ENCODE measurements around the gene ALDH18A1. TPM values are rescaled to one million over a fixed set of nuclear protein-coding genes. Genes with fewer than 3 reads are reported as not detected.

ALDH18A1 gene
- total and polyA plus RNA-seq, 4 donors: 10.0 to 35.0 (median 25.2) TPM

DNA sequence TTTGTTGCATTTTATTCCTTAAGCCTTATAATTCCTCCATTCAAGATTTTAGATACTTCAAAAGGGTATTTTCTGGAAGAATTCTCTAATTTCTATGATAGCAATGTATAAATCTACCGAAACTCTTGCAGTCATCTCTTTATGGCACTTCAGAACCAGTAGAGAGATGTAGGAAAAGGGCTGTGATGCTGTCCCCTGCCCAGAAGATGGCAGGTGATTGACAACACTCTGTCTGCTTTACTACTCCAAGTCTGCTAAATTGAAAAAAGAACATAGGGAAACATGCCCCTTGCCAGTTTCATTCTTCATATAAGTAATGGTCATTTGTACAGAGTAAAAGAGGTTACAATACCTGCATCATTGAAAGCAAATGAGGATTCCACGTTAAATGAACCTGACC, 32.1 kb upstream of the ALDH18A1 start:
- H3K9ac ChIP-seq (ENCODE audit: low read depth in 1 of 2, low read length in 2 of 2): no peak overlapping the region
- WGBS: 63% methylated on average over 2 of the region's 2 CpGs
- H3K9me3 ChIP-seq (ENCODE audit: control insufficient read depth in 4 of 4, low read length in 3 of 4): no peaks in the 10 kb centered on the region
- H3K27ac ChIP-seq (ENCODE audit: low read depth in 1 of 2, low read length in 2 of 2): no peak overlapping the region
- H3K36me3 ChIP-seq (ENCODE audit: control insufficient read depth in 4 of 4, insufficient read depth in 3 of 4, low read depth in 1 of 4, low read length in 3 of 4): peaks cover 3 to 38% (median 31%) of the 10 kb centered on the region in 4 donors
- H3K4me3 ChIP-seq (ENCODE audit: low read depth in 1 of 3, low read length in 3 of 3): no peak overlapping the region
- no peak for DNase-seq (ENCODE audit: low spot score)
- H3K4me1 ChIP-seq (ENCODE audit: control insufficient read depth in 4 of 4, insufficient read depth in 4 of 4, low read length in 3 of 4): peaks cover 3 to 15% (median 8%) of the 10 kb centered on the region in 4 donors
- no peaks in the 10 kb centered on the region for H3K27me3 ChIP-seq (ENCODE audit: control insufficient read depth in 4 of 4, insufficient read depth in 4 of 4, low read length in 3 of 4)
- TF ChIP-seq, protein P1, sequence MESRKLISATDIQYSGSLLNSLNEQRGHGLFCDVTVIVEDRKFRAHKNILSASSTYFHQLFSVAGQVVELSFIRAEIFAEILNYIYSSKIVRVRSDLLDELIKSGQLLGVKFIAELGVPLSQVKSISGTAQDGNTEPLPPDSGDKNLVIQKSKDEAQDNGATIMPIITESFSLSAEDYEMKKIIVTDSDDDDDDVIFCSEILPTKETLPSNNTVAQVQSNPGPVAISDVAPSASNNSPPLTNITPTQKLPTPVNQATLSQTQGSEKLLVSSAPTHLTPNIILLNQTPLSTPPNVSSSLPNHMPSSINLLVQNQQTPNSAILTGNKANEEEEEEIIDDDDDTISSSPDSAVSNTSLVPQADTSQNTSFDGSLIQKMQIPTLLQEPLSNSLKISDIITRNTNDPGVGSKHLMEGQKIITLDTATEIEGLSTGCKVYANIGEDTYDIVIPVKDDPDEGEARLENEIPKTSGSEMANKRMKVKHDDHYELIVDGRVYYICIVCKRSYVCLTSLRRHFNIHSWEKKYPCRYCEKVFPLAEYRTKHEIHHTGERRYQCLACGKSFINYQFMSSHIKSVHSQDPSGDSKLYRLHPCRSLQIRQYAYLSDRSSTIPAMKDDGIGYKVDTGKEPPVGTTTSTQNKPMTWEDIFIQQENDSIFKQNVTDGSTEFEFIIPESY (IDR thresholded peaks at IDR 0.05): no peak
- TF ChIP-seq FOXA2 (IDR thresholded peaks at IDR 0.05): no peak
- TF ChIP-seq CTCF (IDR thresholded peaks at IDR 0.05; ENCODE audit: low read depth, low read length, missing input control): no peak
- TF ChIP-seq EGR1 (IDR thresholded peaks at IDR 0.05; ENCODE audit: low read depth in 2 of 2): no peak
- TF ChIP-seq HNF4A (conservative IDR thresholded peaks at IDR 0.05): no peak
- TF ChIP-seq FOXA1 (IDR thresholded peaks at IDR 0.05): no peak
- no peak for TF ChIP-seq ATF3 (IDR thresholded peaks at IDR 0.05)
- TF ChIP-seq, protein P2, sequence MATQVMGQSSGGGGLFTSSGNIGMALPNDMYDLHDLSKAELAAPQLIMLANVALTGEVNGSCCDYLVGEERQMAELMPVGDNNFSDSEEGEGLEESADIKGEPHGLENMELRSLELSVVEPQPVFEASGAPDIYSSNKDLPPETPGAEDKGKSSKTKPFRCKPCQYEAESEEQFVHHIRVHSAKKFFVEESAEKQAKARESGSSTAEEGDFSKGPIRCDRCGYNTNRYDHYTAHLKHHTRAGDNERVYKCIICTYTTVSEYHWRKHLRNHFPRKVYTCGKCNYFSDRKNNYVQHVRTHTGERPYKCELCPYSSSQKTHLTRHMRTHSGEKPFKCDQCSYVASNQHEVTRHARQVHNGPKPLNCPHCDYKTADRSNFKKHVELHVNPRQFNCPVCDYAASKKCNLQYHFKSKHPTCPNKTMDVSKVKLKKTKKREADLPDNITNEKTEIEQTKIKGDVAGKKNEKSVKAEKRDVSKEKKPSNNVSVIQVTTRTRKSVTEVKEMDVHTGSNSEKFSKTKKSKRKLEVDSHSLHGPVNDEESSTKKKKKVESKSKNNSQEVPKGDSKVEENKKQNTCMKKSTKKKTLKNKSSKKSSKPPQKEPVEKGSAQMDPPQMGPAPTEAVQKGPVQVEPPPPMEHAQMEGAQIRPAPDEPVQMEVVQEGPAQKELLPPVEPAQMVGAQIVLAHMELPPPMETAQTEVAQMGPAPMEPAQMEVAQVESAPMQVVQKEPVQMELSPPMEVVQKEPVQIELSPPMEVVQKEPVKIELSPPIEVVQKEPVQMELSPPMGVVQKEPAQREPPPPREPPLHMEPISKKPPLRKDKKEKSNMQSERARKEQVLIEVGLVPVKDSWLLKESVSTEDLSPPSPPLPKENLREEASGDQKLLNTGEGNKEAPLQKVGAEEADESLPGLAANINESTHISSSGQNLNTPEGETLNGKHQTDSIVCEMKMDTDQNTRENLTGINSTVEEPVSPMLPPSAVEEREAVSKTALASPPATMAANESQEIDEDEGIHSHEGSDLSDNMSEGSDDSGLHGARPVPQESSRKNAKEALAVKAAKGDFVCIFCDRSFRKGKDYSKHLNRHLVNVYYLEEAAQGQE (IDR thresholded peaks at IDR 0.05): no peak
- TF ChIP-seq, protein P3, sequence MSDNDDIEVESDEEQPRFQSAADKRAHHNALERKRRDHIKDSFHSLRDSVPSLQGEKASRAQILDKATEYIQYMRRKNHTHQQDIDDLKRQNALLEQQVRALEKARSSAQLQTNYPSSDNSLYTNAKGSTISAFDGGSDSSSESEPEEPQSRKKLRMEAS (IDR thresholded peaks at IDR 0.05): no peak
- no peak for TF ChIP-seq JUND (IDR thresholded peaks at IDR 0.05)
- TF ChIP-seq HNF4G (IDR thresholded peaks at IDR 0.05): no peak
- TF ChIP-seq RXRA (IDR thresholded peaks at IDR 0.05): no peak

DNA sequence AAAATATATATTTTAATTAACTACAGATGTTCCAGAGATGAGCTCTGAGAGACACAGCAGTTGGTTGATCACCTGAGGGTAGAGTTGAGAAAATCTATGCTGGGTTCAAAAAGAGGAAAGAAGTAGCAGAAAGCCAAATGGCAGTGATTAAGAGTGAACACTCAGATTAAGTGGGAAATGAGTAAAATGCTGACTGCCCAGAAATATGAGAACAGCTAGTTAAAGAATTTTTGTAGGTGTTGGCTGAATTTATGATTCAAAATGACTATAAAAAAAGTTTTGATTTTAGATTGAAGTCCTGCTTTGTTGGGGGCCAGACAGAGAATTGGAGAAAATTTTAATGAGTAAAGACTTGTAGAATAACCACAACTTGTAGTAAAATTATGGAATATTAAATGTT, 27.5 kb upstream of the ALDH18A1 start:
- H3K27ac ChIP-seq (ENCODE audit: low read depth in 1 of 2, low read length in 2 of 2): no peak overlapping the region
- TF ChIP-seq CTCF (IDR thresholded peaks at IDR 0.05; ENCODE audit: low read depth, low read length, missing input control) (no peak), NR2F2 (IDR thresholded peaks at IDR 0.05) (no peak), YY1 (IDR thresholded peaks at IDR 0.05) (no peak), GABPA (IDR thresholded peaks at IDR 0.05 in 1 of 2, conservative IDR thresholded peaks at IDR 0.05 in 1 of 2) (no peak), JUND (IDR thresholded peaks at IDR 0.05) (no peak), FOXA2 (IDR thresholded peaks at IDR 0.05) (no peak), RAD21 (IDR thresholded peaks at IDR 0.05) (no peak), HNF4G (IDR thresholded peaks at IDR 0.05) (no peak), TAF1 (conservative IDR thresholded peaks at IDR 0.05) (no peak), RXRA (IDR thresholded peaks at IDR 0.05) (no peak), SP1 (IDR thresholded peaks at IDR 0.05) (no peak)
- TF ChIP-seq, protein P3 (IDR thresholded peaks at IDR 0.05): no peak
- TF ChIP-seq, protein P2 (IDR thresholded peaks at IDR 0.05): no peak
- H3K36me3 ChIP-seq (ENCODE audit: control insufficient read depth in 4 of 4, insufficient read depth in 3 of 4, low read depth in 1 of 4, low read length in 3 of 4): peaks cover 7 to 47% (median 43%) of the 10 kb centered on the region in 4 donors
- no peak overlapping the region for H3K4me3 ChIP-seq (ENCODE audit: low read depth in 1 of 3, low read length in 3 of 3)
- DNase-seq (ENCODE audit: low spot score): no peak
- no peaks in the 10 kb centered on the region for H3K9me3 ChIP-seq (ENCODE audit: control insufficient read depth in 4 of 4, low read length in 3 of 4)
- H3K9ac ChIP-seq (ENCODE audit: low read depth in 1 of 2, low read length in 2 of 2): no peak overlapping the region
- H3K27me3 ChIP-seq (ENCODE audit: control insufficient read depth in 4 of 4, insufficient read depth in 4 of 4, low read length in 3 of 4): no peaks in the 10 kb centered on the region
- no peaks in the 10 kb centered on the region for H3K4me1 ChIP-seq (ENCODE audit: control insufficient read depth in 4 of 4, insufficient read depth in 4 of 4, low read length in 3 of 4)

Data from liver (tissue), 9 donors.